Upper lobe of left lung (tissue), 4 donors: Measurements from ENCODE around the gene UBE2J2.
A peak's percentile ranks its signal among the peaks of the same experiment; 100 is the strongest.

Experiments used
- CTCF ChIP-seq, 6 experiments: fragments of 450-650 bp in 4 of 6; fragments of 200-600 bp in 2 of 6; sonication (generic) in 2 of 6; IDR thresholded peaks; one replicate each; pipeline ENCODE4 v1.5.1; 2016 to 2019; ENCODE audit warnings: antibody characterized with exemption in 6 of 6
- EP300 ChIP-seq, 4 donors: sonication (generic); formaldehyde crosslinking; IDR thresholded peaks; one replicate each; pipeline ENCODE4 v1.5.1; 2017; ENCODE audit warnings: antibody characterized with exemption in 4 of 4, control low read depth in 2 of 4
- POLR2A ChIP-seq, 4 donors: fragments of 450-650 bp; IDR thresholded peaks; one replicate each; pipeline ENCODE4 v1.5.1; 2016 to 2017; ENCODE audit warnings: antibody characterized with exemption in 4 of 4, mild to moderate bottlenecking in 2 of 4
- POLR2AphosphoS5 ChIP-seq, 2 donors: sonication (generic); formaldehyde crosslinking; IDR thresholded peaks; one replicate each; pipeline ENCODE4 v1.5.1; 2017; ENCODE audit warnings: antibody characterized with exemption in 2 of 2

- TF ChIP-seq CTCF (IDR thresholded peaks at IDR 0.05) (no peak), POLR2AphosphoS5 (IDR thresholded peaks at IDR 0.05) (no peak), EP300 (IDR thresholded peaks at IDR 0.05) (no peak), POLR2A (IDR thresholded peaks at IDR 0.05) (peak in 1 of 4 donors; percentile 4)
Measured at GRCh38 chr1:1309251-1310108, 35.8 kb upstream of the UBE2J2 start.
